Astrocyte of the spinal cord (primary cell): ENCODE results near the gene CAPZA1.
A peak's percentile ranks its signal among the peaks of the same experiment; 100 is the strongest.

Experiments used
- DNase-seq: peaks from one replicate; pipeline ENCODE4 v3.0.0; 2011; ENCODE audit warnings: low read depth, low spot score
- H3K4me3 ChIP-seq: 2 replicates; pipeline ENCODE4 v1.5.1; 2011; ENCODE audit warnings: low read depth, mild to moderate bottlenecking, low read length, moderate library complexity
- CTCF ChIP-seq: IDR thresholded peaks from 2 replicates; pipeline ENCODE4 v1.5.1; 2012; ENCODE audit warnings: low read depth, mild to moderate bottlenecking, low read length, inconsistent platforms
- in situ Hi-C: cut with HindIII; loops from 2 replicates; pipeline ENCODE4 v1.10.0; 2017; ENCODE audit warnings: low sequenced_read_pairs

CAPZA1 gene

GRCh38 chr1:112589766-112590165 lies 29.9 kb upstream of the CAPZA1 start:
- DNase-seq: no peak
- TF ChIP-seq CTCF: no peak
- in situ Hi-C loops: no loop called here
- no peak overlapping the region for H3K4me3 ChIP-seq

GRCh38 chr1:112594208-112594876 lies 25.3 kb upstream of the CAPZA1 start:
- TF ChIP-seq CTCF: no peak
- no peak overlapping the region for H3K4me3 ChIP-seq
- no peak for DNase-seq
- in situ Hi-C loops: no loop called here

GRCh38 chr1:112599477-112599876 lies 20.2 kb upstream of the CAPZA1 start:
- in situ Hi-C loops: no loop called here

GRCh38 chr1:112603012-112603411 lies 16.6 kb upstream of the CAPZA1 start:
- in situ Hi-C loops: no loop called here
- no peak overlapping the region for H3K4me3 ChIP-seq
- TF ChIP-seq CTCF: no peak

More at GRCh38 chr1:112599477-112599876, 20.2 kb upstream of the CAPZA1 start:
- no peak for DNase-seq
- no peak for TF ChIP-seq CTCF
- H3K4me3 ChIP-seq: no peak overlapping the region

GRCh38 chr1:112603541-112603940 lies 16.1 kb upstream of the CAPZA1 start:
- in situ Hi-C loops: no loop called here
- no peak for DNase-seq
- TF ChIP-seq CTCF: no peak
- no peak overlapping the region for H3K4me3 ChIP-seq

More at GRCh38 chr1:112603012-112603411, 16.6 kb upstream of the CAPZA1 start:
- no peak for DNase-seq

- no peak overlapping the region for H3K4me3 ChIP-seq
- in situ Hi-C loops: no loop called here
- TF ChIP-seq CTCF: no peak
- DNase-seq: peak; percentile 17
These were observed 13.9 kb upstream of the CAPZA1 start for GRCh38 chr1:112605633-112606327.
